HG02678 (cell line): ENCODE measurements around the gene CCDC144A.
"Not testable (repeated sequence)": the region's sequence is repeated elsewhere in the genome, so short reads cannot be mapped to it uniquely, and the experiment has no call there.

Experiments
- ATAC-seq: cut with Tn5 transposase; IDR thresholded peaks from one replicate; pipeline ENCODE4 v1.9.1; 2021; ENCODE audit warnings: mild to moderate bottlenecking, moderate library complexity; ENCODE audit not compliant: unreplicated experiment

CCDC144A gene

DNA sequence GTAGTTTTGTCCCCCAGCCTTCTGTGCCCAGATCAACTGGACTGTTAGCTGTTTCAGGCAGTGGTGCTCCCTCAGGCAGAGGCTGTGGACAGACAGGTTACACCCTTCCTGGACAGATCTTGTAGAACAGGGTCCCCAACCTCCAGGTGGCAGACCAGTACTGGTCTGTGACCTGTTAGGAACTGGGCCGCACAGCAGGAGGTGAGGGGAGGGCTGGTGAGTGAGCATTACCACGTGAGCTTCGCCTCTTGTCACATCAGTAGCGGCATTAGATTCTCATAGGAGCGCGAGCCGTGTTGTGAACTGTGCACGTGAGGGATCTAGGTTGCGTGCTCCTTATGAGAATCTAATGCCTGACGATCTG, 61.9 kb downstream of the CCDC144A start:
- not testable (repeated sequence) for ATAC-seq

DNA sequence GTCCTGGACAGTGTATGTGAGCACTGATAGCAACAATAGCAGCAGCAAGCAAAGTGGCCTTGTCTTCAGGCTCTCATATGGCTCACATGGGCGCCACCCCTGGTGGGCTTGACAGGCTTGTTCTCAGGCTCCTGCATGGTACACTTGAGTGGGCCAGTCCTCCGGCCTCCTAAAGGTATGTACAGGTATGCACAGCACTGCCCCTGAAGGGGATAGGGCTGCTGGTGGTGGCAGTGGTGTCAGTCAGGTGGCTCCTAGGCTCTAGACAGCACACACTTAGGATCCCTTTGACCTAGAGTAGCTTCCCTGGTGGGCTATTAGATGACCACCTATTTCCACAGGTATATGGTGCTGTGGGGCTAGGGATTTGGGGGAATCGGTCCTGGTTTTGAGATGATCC, 67.5 kb downstream of the CCDC144A start:
- ATAC-seq: not testable (repeated sequence)

DNA sequence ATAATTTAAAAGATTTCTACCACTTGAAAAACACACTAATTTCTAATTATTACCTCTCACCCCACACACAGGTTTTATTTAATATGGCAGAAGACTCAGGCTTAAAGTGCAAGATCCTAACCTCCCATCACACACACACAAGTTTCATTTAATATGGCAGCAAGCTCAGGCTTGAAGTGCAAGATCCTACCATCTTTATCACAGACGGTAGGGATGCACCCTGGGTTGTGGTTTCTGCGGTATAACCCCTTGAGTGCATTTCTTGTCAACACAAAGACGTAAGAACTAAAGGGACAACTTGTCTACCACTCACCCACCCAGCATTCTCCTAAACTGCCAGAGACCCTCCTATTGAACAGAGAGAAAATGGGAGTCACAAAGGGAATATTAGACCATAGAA, 68.1 kb downstream of the CCDC144A start:
- ATAC-seq: not testable (repeated sequence)

DNA sequence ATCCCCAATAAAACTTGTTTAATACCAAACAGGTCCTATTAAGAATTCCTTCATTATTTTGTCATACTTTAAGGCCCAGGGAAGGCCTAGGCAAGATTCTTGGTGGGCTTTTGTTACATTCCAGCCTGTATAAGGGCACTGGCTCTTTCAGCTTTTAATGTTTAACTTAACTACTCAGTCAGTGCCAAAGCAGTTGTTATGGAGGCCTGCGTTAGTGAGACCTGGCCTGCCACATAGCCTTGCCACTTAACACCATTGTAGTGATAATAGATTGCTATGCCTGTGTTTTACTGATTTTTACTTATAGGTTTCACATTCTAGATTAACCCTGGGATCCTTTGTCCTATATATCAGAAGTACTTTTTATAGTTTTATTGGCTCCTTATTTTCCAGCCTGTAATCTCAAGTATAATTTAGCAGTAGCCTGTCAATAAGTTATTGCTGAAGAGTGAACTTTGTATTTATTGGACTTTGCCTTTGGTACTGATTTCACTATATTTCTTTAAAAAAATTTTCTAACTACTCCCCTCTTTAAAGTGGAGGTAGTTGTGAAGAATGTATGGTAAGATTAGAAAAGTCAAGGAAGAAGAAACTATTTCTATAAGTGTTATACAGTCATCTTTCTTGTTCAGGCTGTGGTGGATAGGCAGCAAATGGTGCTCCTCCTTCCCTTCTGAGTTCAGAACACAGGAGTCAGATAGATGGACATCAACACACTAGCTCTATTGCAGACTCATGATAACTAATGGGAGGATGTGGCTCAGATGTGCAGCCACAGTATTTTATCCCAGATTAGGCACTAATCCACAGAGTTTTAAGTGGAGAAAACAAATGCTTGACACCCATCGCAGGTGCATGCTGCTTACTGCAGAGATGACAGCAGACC, 78.5 kb downstream of the CCDC144A start:
- not testable (repeated sequence) for ATAC-seq

DNA sequence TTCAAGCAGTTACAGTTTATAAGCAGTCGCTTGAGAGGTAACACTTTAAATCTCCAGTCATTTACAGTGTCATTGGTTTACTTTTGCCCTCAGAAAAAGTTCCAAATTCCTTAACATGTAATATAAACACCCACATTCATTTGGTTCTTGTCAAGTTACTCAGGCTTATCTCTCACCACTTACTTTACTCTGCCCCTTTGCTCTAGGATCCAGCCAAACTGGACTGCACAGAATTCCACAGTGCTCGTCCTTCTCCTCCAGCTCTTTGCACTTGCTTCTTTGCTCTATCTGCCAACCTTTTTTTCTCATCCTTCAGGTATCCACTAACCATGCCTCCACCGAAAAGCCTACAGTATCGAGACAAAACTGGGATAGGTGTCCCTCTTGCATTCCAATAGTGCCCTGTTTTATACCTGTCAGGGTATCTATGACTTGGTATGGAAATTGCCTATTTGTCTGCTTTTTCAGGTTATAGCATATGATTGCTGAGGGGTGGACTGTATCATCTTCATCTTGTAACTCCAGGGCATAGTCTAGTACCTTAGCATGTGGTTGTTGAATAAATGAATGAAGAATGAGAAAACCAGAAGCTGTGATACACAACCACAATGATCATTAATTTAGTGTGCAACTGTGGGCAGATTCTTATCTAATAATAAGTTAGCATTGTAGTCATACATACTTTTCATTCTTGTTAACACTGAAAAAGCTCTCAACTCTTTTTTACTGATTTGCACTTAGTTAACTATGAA, 82.5 kb downstream of the CCDC144A start:
- not testable (repeated sequence) for ATAC-seq

DNA sequence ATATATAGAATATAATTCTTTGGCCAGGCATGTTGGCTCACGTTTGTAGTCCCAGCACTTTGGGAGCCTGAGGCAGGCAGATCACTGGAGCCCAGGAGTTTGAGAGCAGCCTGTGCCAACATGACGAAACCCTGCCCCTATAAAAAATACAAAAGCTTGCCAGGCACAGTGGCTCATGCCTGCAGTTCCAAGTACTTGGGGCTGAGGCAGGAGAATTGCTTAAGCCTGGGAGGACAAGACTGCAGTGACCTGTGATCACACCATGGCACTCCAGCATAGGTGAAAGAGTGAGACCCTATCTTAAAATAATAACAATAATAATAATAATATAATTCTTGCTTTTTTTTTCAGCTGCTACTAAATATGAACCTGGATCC, 83.1 kb downstream of the CCDC144A start:
- not testable (repeated sequence) for ATAC-seq

DNA sequence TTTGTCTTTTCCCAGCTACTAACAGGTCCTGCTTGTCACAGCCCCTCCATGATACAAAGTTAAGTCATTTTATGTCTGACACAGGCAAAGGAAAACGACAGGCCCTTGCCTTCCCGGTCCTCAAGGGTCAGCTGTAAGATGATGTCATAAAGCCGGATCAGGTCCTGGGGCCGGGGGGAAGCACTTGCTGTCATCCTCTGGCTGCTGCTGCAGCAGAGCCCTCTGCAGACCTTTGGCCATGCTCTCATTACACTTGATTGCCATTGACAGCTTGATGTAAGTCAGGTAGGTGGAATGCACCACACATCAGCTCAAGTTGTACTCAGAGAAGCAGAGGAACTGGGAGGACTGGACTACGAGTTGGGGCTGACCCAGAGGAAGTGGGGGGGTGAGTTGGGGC, 97.8 kb downstream of the CCDC144A start:
- not testable (repeated sequence) for ATAC-seq

DNA sequence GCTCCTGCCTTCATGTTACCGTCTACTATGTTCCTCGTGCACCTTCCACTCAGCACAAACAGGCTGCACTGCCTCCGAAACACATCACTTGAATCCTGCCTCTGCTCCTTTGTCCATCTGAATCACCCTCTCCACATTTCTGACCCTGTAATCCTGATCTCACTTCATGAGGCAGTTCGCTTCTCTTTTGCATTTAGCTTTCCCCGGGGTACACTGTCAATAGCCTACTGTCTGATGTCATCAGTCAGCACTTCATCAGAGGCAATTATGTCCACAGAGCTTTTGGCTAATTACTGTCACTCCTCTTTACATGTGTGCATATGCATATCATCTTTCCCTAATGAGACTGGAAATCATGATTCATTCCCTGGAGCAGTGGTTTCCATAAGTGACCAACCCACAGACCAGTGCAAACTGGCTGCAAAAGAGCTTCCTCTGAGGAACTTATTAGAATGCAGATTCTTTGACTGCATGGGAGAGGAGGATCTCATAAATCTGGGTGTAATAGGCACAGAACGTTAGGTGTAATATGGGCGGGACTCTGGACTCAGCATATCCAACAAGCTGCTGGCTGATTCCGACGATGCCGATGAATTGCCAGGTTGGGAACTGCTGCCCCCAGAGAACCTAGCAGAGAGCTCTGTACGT, 99.0 kb downstream of the CCDC144A start:
- ATAC-seq: not testable (repeated sequence)

DNA sequence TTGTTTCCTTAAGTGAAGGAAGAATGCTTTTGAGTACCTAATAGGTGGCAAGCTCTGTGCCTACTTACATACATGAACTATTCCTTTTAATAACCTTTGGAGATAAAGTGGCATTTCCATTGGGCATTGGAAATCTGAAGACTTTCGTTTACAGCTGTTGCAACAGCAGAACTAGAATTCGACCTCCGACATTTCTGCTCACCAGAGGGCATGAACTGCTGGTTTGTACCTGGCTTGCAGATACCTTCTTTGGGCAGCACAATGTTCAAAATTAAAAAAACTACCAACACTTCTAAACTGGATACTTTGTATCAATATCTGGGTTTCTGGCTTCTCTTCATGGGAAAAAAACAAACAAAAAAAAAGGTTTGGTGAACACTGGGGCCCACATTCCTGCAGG, 99.6 kb downstream of the CCDC144A start:
- not testable (repeated sequence) for ATAC-seq

DNA sequence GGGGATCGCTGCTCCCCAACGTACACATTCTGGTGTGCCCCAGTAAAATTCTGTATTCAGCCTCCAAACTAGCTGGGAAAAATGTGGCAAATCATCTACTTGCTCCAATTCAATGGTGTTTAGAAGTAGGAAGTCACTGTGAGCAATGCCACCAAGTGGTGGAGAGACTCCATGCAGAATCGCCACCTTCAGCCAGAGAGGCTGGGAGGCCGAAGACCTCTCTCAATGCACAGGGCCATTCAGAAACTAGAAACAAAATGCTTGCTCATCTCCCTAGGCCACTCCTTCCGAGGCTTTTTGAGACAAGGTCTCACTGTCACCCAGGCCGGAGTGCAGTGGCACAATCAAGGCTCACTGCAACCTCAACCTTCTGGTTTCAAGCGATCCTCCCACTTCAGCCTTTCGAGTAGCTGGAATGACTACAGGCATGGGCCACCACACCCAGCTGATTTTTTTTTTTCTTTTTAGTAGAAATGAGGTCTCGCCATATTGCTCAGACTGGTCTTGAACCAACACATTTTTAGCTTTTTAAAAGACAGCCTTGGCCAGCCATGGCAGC, 100.4 kb downstream of the CCDC144A start:
- not testable (repeated sequence) for ATAC-seq

DNA sequence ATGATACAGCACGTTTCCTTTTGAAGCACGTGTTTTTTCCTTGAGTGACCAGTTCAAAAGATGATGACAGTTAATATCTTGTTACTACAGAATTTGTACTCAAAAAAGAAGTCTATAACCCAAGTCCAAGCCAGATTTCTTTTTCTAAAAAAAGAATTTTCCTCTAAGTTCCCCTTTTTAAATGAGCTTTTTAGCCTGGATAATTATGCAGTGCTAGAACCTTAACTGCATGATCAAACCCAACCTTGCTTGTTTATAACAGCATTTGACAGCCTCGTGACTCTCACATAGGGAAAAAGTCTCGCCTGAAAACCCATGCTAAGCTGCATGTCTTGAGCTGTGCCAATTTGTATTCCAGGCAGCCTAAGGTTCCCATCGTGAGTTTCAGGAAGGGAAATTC, 104.2 kb downstream of the CCDC144A start:
- not testable (repeated sequence) for ATAC-seq

DNA sequence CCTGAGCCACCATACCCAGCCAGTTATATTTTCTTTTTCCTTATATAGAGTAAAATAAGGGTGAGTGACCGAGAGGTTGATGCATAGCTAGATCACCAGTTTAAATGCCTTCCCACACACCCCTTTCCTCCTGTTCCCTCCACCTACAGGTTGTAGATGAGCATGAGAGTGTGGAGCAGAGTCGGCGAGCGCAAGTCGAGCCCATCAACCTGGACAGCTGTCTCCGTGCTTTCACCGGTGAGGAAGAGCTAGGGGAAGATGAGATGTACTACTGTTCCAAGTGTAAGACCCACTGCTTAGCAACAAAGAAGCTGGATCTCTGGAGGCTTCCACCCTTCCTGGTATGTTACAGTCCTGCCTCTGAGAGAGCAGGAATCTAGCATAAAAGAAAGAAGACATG, 105.9 kb downstream of the CCDC144A start:
- not testable (repeated sequence) for ATAC-seq

DNA sequence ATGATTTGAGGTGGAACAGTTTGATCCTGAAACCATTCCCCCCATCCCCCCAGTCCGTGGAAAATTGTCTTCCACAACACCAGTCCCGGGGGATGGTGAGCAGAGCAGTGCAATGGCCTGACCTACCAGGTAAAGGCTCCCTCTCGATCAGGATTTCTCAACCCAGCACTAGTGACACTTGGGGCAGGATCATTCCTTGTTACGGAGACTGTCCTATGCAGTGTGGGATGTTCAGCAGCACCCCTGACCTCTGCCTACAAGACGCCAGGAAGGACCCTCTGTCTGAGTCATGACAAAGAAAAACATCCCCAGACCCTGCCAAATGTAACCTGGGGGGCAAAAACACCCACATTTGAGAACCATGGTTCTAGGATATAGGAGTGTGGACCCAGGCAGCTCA, 114.8 kb downstream of the CCDC144A start:
- ATAC-seq: not testable (repeated sequence)

DNA sequence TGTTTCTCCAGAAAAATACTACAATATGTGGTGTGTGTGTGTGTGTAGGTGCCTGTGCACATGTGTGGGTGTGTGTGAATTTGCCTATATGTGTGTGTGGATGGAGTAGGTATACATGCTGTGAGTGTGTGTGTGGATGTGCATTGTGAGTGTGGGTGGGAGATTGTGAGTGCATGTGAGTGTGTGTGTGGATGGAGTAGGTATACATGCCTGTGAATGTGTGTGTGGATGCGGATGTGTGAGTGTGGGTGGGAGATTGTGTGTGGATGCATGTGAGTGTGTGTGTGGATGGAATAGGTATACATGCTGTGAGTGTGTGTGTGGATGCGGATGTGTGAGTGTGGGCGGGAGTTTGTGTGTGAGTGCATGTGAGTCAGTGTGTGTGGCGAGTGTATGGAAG, 116.6 kb downstream of the CCDC144A start:
- ATAC-seq: not testable (repeated sequence)

DNA sequence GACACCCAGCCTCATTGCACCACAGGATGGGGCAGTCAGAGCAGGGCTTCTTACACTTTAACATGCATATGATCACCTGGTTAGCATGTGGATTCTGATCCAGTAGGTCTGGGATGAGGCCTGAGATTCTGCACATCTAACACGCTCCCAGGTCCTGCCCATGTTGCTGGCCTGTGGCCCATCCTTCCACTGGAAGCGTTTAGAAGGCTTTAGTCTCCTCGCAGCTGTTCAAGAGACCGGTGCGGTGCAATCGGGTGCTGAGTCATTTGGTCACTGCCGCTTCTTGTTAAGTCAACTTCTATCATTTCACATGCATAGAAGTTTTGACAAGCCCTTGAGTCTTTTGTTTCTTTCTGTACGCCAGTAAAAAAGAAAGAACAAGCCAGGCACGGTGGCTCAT, 117.6 kb downstream of the CCDC144A start:
- not testable (repeated sequence) for ATAC-seq

DNA sequence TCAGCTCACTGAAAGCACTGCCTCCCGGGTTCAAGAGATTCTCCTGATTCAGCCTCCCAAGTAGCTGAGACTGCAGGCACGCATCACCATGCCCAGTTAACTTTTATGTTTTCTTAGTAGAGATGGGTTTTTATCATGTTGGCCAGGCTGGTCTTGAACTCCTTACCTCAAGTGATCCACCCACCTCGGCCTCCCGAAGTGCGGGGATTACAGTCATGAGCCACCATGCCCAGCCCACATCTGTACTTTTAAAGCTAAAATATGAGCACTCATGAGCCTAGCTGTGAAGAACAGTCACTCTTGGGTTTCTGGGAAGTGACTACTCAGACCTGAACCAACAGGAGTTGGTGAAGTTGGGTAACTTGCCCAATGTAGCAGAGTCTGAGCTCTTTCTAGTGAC, 120.2 kb downstream of the CCDC144A start:
- not testable (repeated sequence) for ATAC-seq

DNA sequence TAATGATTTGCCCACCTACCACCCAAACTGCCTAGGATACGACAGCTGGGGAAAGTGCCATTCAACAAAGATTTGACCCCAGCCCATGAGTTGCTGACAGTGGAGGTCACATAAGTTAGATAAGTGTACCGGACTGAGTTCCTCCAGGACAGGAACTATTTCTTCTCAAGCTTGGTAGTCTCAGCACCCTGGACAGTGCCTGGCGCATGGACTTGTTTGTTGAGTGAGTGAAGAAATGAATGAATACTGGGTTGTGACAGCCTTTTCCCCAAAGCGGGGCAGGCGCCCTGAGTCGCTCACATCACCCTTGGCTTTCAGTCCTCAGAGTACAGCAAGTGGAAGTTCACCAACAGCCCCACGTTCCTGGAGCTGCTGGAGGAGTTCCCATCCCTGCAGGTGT, 122.1 kb downstream of the CCDC144A start:
- not testable (repeated sequence) for ATAC-seq

DNA sequence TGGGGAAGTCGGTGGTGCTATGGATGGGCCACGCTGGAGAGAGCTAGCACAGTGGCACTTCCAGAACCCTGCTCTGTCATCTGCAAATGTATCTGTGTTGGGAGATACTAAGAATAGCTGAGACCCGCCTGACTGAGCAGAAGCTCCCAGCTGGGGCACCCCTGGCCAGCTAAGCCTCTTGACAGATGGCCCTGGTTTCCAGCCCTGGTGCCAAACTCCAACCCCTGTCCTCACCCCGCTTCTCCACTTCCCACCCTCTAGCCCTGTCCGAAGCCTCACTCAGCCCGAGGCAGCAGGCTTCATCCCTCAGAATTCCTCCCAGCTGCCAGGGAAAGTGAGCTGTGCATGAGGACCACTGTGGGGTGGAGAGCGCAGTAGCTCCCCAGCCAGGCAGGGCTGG, 124.4 kb downstream of the CCDC144A start:
- ATAC-seq: no peak

DNA sequence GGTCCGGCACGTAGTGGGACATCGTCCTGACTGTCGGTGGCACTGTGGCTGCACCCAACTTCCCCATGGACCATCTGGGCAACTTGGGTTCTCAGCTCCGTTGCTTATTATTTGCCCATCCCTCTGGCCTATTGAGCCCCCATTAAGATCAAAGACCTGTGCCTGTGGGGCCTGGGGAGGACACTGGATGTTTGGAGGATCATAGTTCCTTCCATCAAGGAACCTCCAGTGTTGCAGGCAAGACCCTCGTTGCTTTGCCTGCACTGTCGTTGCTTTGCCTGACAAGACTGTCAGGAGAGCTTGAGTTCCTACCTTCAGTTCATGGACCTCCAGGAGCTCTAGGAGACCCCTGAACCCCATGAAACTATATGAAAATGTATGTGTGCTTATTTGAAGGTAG, 127.2 kb downstream of the CCDC144A start:
- no peak for ATAC-seq

DNA sequence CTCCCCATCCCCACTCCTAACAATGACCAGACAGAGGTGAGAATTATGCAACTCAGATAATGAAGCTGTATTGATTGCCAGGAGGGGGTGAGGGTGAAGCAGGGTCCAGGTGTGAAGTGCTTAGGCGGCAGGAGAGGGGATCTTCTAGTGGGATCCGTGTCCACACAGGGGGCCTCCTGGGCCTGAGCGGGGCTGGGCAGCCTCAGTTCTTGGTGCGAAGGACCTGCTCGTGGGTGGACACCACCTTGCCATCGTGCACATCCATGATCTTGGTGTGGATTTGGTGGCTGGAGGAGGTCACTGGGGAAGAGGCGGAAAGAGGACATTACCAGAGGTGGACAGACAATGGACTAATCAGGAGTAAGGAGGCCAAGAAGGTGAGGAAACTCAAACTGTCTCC, 127.9 kb downstream of the CCDC144A start:
- not testable (repeated sequence) for ATAC-seq

DNA sequence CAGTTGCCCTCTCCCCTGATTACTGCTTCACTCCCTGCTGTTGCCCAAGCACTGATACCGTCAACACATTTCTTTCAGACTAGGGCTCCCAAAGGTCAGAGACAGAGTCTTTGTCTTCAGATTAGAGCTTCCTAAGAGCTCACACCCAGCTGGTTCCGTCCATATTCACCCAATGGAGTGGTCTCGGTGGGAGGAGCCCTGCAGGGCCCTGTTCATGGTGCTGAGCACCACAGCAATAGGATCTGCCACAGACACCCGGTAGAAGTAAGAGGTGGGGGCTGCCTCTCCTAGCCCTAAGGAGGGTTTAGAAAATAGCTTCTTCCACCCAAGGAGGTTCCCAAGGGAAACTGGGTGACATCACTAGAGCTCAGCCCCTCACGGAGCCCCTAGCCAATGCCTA, 128.3 kb downstream of the CCDC144A start:
- no peak for ATAC-seq
